Measurements from ENCODE around the gene TSTD1. TPM values are rescaled to one million over a fixed set of nuclear protein-coding genes. Genes with fewer than 3 reads are reported as not detected.
"Not testable (repeated sequence)": the region's sequence is repeated elsewhere in the genome, so short reads cannot be mapped to it uniquely, and the experiment has no call there.

The TSTD1 gene
- total RNA-seq, 2 experiments from 2014 or later, result 56.1 to 63.8 TPM

GRCh38 chr1:161029466-161029865, 9.3 kb downstream of the TSTD1 start:
- H3K36me3 Mint-ChIP-seq (ENCODE audit: low read depth), result peaks cover 13% of the 10 kb centered on the region
- CTCF ChIA-PET, POLR2A ChIA-PET, H3K4me3 Mint-ChIP-seq, H3K9me3 Mint-ChIP-seq, DNase-seq, H3K27me3 Mint-ChIP-seq, H3K27ac Mint-ChIP-seq: not testable (repeated sequence)
- H3K4me1 Mint-ChIP-seq, result peaks cover 16% of the 10 kb centered on the region

- ChIA-PET POLR2A (interaction anchor here (1.4 to 2.3 kb wide), 3 partner anchors 11 to 20 kb away, joined by 4 to 8 read pairs (median 7); partner anchors contain the start of gene TSTD1), CTCF (interaction anchor here (0.6 to 1.0 kb wide), 3 partner anchors 8 to 71 kb away, joined by 3 to 4 read pairs (median 3); partner anchors contain the start of genes KLHDC9 and USF1)
- peaks cover 15% of the 10 kb centered on the region for H3K4me1 Mint-ChIP-seq
- DNase-seq; H3K4me3 Mint-ChIP-seq; H3K9me3 Mint-ChIP-seq; H3K36me3 Mint-ChIP-seq (ENCODE audit: low read depth); H3K27ac Mint-ChIP-seq; H3K27me3 Mint-ChIP-seq: not testable (repeated sequence)
These were observed 11.8 kb downstream of the TSTD1 start for GRCh38 chr1:161026954-161027353.

GRCh38 chr1:161022432-161022831, 16.3 kb downstream of the TSTD1 start:
- ChIA-PET POLR2A (interaction anchor here (1.5 to 3.1 kb wide), 3 partner anchors 9 to 23 kb away, joined by 4 to 41 read pairs (median 24); partner anchors contain the start of genes TSTD1 and USF1), CTCF (interaction anchor here (0.5 to 1.9 kb wide), 2 partner anchors 16 to 852 kb away, joined by 4 to 6 read pairs; partner anchors contain the start of gene TSTD1)
- not testable (repeated sequence) for H3K9me3 Mint-ChIP-seq; DNase-seq; H3K4me3 Mint-ChIP-seq; H3K27ac Mint-ChIP-seq; H3K27me3 Mint-ChIP-seq; H3K36me3 Mint-ChIP-seq (ENCODE audit: low read depth)
- peaks cover 37% of the 10 kb centered on the region for H3K4me1 Mint-ChIP-seq

GRCh38 chr1:161021970-161022353, 16.8 kb downstream of the TSTD1 start:
- Mint-ChIP-seq H3K4me3 (peak overlapping the region; percentile 85), H3K27me3 (peaks cover 4% of the 10 kb centered on the region), H3K4me1 (peaks cover 34% of the 10 kb centered on the region), H3K9me3 (peaks cover 2% of the 10 kb centered on the region), H3K27ac (no peak overlapping the region), H3K36me3 (ENCODE audit: low read depth) (peaks cover 1% of the 10 kb centered on the region)
- POLR2A ChIA-PET, result interaction anchor here (1.0 to 3.1 kb wide), 7 partner anchors 9 to 75 kb away, joined by 3 to 41 read pairs (median 8); partner anchors contain the start of genes TSTD1 and USF1
- no peak for DNase-seq
- CTCF ChIA-PET, result interaction anchor here (0.5 to 2.5 kb wide), 6 partner anchors 9 to 852 kb away, joined by 3 to 15 read pairs (median 5); partner anchors contain the start of genes KLHDC9, TSTD1 and UFC1

GRCh38 chr1:161021165-161021969, 17.4 kb downstream of the TSTD1 start:
- peaks cover 31% of the 10 kb centered on the region for H3K4me1 Mint-ChIP-seq
- peak; percentile 86 for DNase-seq
- CTCF ChIA-PET, result interaction anchor here (0.6 to 2.5 kb wide), 15 partner anchors 8 to 481 kb away, joined by 3 to 15 read pairs (median 4); partner anchors contain the start of genes KLHDC9, NDUFS2, TSTD1 and UFC1
- H3K4me3 Mint-ChIP-seq, result peak overlapping the region; percentile 85
- POLR2A ChIA-PET, result interaction anchor here (0.8 to 3.1 kb wide), 17 partner anchors 8 to 224 kb away, joined by 3 to 41 read pairs (median 4); partner anchors contain the start of genes ARHGAP30, NIT1, PFDN2 and TSTD1
- H3K27ac Mint-ChIP-seq, result peak overlapping the region; percentile 65
- no peaks in the 10 kb centered on the region for H3K36me3 Mint-ChIP-seq (ENCODE audit: low read depth)
- H3K27me3 Mint-ChIP-seq, result peaks cover 4% of the 10 kb centered on the region
- H3K9me3 Mint-ChIP-seq, result no peaks in the 10 kb centered on the region

- ChIA-PET POLR2A (interaction anchor here (0.8 to 3.1 kb wide), 18 partner anchors 11 to 1944 kb away, joined by 3 to 41 read pairs (median 4); partner anchors contain the start of genes AIM2, ARHGAP30, NIT1 and PFDN2), CTCF (interaction anchor here (0.6 to 2.5 kb wide), 14 partner anchors 9 to 481 kb away, joined by 3 to 15 read pairs (median 5); partner anchors contain the start of genes KLHDC9, NDUFS2, TSTD1 and UFC1)
- DNase-seq, result peak; percentile 43
- Mint-ChIP-seq H3K27ac (peak within 1 kb of the TSS; percentile 65), H3K27me3 (peaks cover 4% of the 10 kb centered on the region), H3K4me1 (peaks cover 31% of the 10 kb centered on the region), H3K36me3 (ENCODE audit: low read depth) (no peaks in the 10 kb centered on the region), H3K9me3 (no peaks in the 10 kb centered on the region), H3K4me3 (peak within 1 kb of the TSS; percentile 85)
These were observed 18.1 kb downstream of the TSTD1 start, which contains the start of gene F11R for GRCh38 chr1:161020509-161021164. Gene F11R, minus strand, starts transcription at chr1:161021152. Its CDS starts 79 bp downstream, at chr1:161021073.

GRCh38 chr1:161019751-161020495, 18.8 kb downstream of the TSTD1 start:
- peak overlapping the region; percentile 85 for H3K4me3 Mint-ChIP-seq
- H3K4me1 Mint-ChIP-seq, result peaks cover 31% of the 10 kb centered on the region
- H3K27ac Mint-ChIP-seq, result no peak overlapping the region

GRCh38 chr1:161019111-161019660, 19.6 kb downstream of the TSTD1 start:
- H3K36me3 Mint-ChIP-seq (ENCODE audit: low read depth), result not testable (repeated sequence)
- POLR2A ChIA-PET, result interaction anchor here (1.8 kb wide), 1 partner anchor 51 kb away, joined by 5 read pairs; the partner anchor contains the start of gene ARHGAP30

More at GRCh38 chr1:161019751-161020495, 18.8 kb downstream of the TSTD1 start:
- Mint-ChIP-seq H3K27me3 (peaks cover 4% of the 10 kb centered on the region), H3K36me3 (ENCODE audit: low read depth) (no peaks in the 10 kb centered on the region), H3K9me3 (no peaks in the 10 kb centered on the region)
- no peak for DNase-seq
- POLR2A ChIA-PET, result interaction anchor here (0.8 to 3.1 kb wide), 15 partner anchors 12 to 1943 kb away, joined by 3 to 41 read pairs (median 7); partner anchors contain the start of genes AIM2, ARHGAP30, NIT1 and PFDN2
- CTCF ChIA-PET, result interaction anchor here (1.2 to 2.5 kb wide), 10 partner anchors 12 to 480 kb away, joined by 3 to 15 read pairs (median 5); partner anchors contain the start of genes KLHDC9, NDUFS2 and UFC1

GRCh38 chr1:161018631-161018930, 20.2 kb downstream of the TSTD1 start:
- Mint-ChIP-seq H3K4me3 (no peak overlapping the region), H3K4me1 (peaks cover 38% of the 10 kb centered on the region), H3K36me3 (ENCODE audit: low read depth) (no peaks in the 10 kb centered on the region), H3K27ac (no peak overlapping the region), H3K9me3 (no peaks in the 10 kb centered on the region), H3K27me3 (peaks cover 4% of the 10 kb centered on the region)
- DNase-seq, result no peak
- CTCF ChIA-PET, result interaction anchor here (1.1 kb wide), 1 partner anchor 29 kb away, joined by 3 read pairs; no protein-coding TSS in a partner anchor
- POLR2A ChIA-PET, result interaction anchor here (1.0 to 1.8 kb wide), 2 partner anchors 27 to 51 kb away, joined by 3 to 5 read pairs; partner anchors contain the start of gene ARHGAP30

More at GRCh38 chr1:161019111-161019660, 19.6 kb downstream of the TSTD1 start:
- Mint-ChIP-seq H3K4me3 (peak overlapping the region; percentile 85), H3K4me1 (peaks cover 34% of the 10 kb centered on the region)
- H3K27me3 Mint-ChIP-seq, H3K9me3 Mint-ChIP-seq, H3K27ac Mint-ChIP-seq, DNase-seq: not testable (repeated sequence)
- CTCF ChIA-PET, result interaction anchor here (0.7 kb wide), 2 partner anchors 27 to 29 kb away, joined by 4 to 5 read pairs; no protein-coding TSS in a partner anchor

GRCh38 chr1:161017756-161018630, 20.8 kb downstream of the TSTD1 start:
- POLR2A ChIA-PET, result interaction anchor here (1.0 to 1.8 kb wide), 2 partner anchors 27 to 52 kb away, joined by 3 to 5 read pairs; partner anchors contain the start of gene ARHGAP30
- DNase-seq, result no peak
- peaks cover 44% of the 10 kb centered on the region for H3K4me1 Mint-ChIP-seq
- no peaks in the 10 kb centered on the region for H3K9me3 Mint-ChIP-seq
- CTCF ChIA-PET, result interaction anchor here (1.1 kb wide), 1 partner anchor 28 kb away, joined by 3 read pairs; no protein-coding TSS in a partner anchor
- no peak overlapping the region for H3K27ac Mint-ChIP-seq
- no peaks in the 10 kb centered on the region for H3K36me3 Mint-ChIP-seq (ENCODE audit: low read depth)
- H3K4me3 Mint-ChIP-seq, result no peak overlapping the region
- H3K27me3 Mint-ChIP-seq, result peaks cover 4% of the 10 kb centered on the region

- peaks cover 45% of the 10 kb centered on the region for H3K4me1 Mint-ChIP-seq
These were observed 21.6 kb downstream of the TSTD1 start for GRCh38 chr1:161017181-161017580.

More at GRCh38 chr1:161017181-161017580, 21.6 kb downstream of the TSTD1 start:
- H3K27me3 Mint-ChIP-seq; CTCF ChIA-PET; H3K4me3 Mint-ChIP-seq; H3K36me3 Mint-ChIP-seq (ENCODE audit: low read depth); H3K9me3 Mint-ChIP-seq; POLR2A ChIA-PET; DNase-seq; H3K27ac Mint-ChIP-seq: not testable (repeated sequence)
